Measurements from ENCODE around the gene ZC3H18.

The ZC3H18 gene

DNA sequence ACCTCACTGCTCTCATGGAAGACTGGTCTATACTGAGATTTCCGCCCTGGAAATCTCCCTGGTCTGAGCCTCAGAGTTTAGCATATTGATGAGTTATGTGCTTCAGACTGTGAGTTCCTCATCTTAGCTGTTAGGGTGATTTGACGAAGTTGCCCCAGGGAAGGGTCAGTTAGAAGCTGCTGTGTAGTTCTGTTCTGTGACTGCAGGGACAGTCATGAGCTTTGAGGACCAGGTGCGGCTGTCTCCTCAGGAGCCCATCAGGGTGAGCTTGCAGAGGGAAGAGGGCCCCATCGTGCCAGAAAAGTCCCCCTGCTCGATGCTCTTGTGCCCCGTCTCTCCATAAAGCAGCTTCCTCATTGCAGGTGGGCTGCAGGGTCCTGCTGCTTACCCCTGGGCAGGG, 39.9 kb downstream of the ZC3H18 start:
- Histone ChIP-seq H3K27ac (no peak overlapping the region), H3K27me3 (ENCODE audit: control insufficient read depth, insufficient read depth, low read length) (no peaks in the 10 kb centered on the region), H3K9me3 (ENCODE audit: control insufficient read depth, low read length) (no peaks in the 10 kb centered on the region), H3K4me1 (no peaks in the 10 kb centered on the region), H3K36me3 (ENCODE audit: control insufficient read depth, insufficient read depth, low read length) (no peaks in the 10 kb centered on the region), H3K79me2 (peaks cover 33% of the 10 kb centered on the region), H3K4me2 (ENCODE audit: low read length) (no peak overlapping the region), H3K4me3 (ENCODE audit: low read depth, low read length) (no peak overlapping the region), H3K9ac (no peak overlapping the region), H2AFZ (no peak overlapping the region)
- TF ChIP-seq, protein P1, sequence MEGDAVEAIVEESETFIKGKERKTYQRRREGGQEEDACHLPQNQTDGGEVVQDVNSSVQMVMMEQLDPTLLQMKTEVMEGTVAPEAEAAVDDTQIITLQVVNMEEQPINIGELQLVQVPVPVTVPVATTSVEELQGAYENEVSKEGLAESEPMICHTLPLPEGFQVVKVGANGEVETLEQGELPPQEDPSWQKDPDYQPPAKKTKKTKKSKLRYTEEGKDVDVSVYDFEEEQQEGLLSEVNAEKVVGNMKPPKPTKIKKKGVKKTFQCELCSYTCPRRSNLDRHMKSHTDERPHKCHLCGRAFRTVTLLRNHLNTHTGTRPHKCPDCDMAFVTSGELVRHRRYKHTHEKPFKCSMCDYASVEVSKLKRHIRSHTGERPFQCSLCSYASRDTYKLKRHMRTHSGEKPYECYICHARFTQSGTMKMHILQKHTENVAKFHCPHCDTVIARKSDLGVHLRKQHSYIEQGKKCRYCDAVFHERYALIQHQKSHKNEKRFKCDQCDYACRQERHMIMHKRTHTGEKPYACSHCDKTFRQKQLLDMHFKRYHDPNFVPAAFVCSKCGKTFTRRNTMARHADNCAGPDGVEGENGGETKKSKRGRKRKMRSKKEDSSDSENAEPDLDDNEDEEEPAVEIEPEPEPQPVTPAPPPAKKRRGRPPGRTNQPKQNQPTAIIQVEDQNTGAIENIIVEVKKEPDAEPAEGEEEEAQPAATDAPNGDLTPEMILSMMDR (IDR thresholded peaks at IDR 0.05): no peak

DNA sequence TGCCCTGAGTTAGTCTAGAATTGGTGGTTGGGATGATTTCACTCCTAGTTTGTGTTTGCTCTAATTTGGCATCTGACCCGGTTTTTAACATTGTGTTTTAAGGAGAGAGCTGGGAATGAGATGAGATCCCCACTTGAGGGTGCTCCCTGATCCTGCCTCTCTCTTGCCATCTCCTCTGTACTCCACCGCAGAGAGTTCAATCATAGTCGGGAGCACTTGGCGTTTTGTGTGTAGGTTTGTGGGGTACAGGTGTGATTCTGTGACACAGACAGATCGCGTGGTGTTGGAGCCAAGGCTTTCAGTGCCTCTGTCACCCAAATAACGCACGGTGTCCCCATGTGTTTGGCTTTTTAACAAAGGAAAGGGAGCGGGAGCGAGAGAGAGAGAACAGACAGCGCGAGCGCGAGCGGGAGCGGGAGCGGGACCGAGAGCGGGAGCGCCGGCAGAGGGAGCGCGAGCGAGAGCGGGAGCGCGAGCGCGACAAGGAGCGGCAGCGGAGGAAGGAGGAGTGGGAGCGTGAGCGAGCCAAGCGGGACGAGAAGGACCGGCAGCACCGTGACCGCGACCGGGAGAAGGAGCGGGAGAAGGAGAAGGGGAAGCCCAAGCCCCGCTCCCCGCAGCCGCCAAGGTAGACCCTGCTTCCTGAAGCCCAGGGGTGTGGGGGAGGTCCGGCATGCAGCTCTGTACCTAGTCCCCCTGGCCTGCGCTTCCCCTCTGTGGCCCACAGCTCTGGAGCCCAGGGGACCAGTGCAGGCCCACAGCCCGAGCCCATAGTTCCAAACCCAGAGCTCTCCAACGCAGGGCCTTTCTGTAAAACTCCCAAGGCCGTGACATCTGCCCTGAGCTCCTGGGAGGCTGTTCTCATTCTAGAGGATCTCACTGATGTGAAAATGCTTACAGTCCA, 41.0 kb downstream of the ZC3H18 start:
- Histone ChIP-seq H3K9me3 (ENCODE audit: control insufficient read depth, low read length) (no peaks in the 10 kb centered on the region), H3K4me3 (ENCODE audit: low read depth, low read length) (no peak overlapping the region), H3K4me1 (no peaks in the 10 kb centered on the region), H3K4me2 (ENCODE audit: low read length) (no peak overlapping the region), H2AFZ (no peak overlapping the region), H3K9ac (no peak overlapping the region), H3K36me3 (ENCODE audit: control insufficient read depth, insufficient read depth, low read length) (no peaks in the 10 kb centered on the region), H3K27ac (no peak overlapping the region), H3K79me2 (peaks cover 40% of the 10 kb centered on the region), H3K27me3 (ENCODE audit: control insufficient read depth, insufficient read depth, low read length) (no peaks in the 10 kb centered on the region)
- TF ChIP-seq, protein P1 (IDR thresholded peaks at IDR 0.05): no peak

DNA sequence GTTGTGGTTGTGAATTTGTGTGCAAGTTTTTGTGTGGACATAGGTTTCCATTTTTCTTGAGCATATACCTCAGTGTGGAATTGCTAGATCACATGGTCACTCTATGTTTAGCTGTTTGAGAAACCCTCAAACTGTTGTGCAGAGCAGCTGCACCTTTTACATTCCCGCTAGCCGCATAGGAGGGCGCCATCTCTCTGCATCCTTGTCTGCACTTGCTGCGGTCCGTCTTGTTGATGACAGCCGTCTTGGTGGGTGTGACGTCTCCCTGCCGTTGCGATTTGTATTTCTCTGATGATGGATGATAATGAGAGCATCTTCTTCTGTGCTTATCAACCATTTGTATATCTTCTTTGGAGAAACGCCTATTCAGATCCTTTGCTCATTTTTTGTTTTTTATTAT, 43.1 kb downstream of the ZC3H18 start:
- Histone ChIP-seq H3K79me2 (peaks cover 41% of the 10 kb centered on the region), H3K4me2 (ENCODE audit: low read length) (no peak overlapping the region), H3K9me3 (ENCODE audit: control insufficient read depth, low read length) (no peaks in the 10 kb centered on the region), H3K4me3 (ENCODE audit: low read depth, low read length) (no peak overlapping the region), H3K27ac (no peak overlapping the region), H3K9ac (no peak overlapping the region), H2AFZ (no peak overlapping the region), H3K4me1 (no peaks in the 10 kb centered on the region), H3K27me3 (ENCODE audit: control insufficient read depth, insufficient read depth, low read length) (no peaks in the 10 kb centered on the region), H3K36me3 (ENCODE audit: control insufficient read depth, insufficient read depth, low read length) (no peaks in the 10 kb centered on the region)
- TF ChIP-seq, protein P1 (IDR thresholded peaks at IDR 0.05): no peak

DNA sequence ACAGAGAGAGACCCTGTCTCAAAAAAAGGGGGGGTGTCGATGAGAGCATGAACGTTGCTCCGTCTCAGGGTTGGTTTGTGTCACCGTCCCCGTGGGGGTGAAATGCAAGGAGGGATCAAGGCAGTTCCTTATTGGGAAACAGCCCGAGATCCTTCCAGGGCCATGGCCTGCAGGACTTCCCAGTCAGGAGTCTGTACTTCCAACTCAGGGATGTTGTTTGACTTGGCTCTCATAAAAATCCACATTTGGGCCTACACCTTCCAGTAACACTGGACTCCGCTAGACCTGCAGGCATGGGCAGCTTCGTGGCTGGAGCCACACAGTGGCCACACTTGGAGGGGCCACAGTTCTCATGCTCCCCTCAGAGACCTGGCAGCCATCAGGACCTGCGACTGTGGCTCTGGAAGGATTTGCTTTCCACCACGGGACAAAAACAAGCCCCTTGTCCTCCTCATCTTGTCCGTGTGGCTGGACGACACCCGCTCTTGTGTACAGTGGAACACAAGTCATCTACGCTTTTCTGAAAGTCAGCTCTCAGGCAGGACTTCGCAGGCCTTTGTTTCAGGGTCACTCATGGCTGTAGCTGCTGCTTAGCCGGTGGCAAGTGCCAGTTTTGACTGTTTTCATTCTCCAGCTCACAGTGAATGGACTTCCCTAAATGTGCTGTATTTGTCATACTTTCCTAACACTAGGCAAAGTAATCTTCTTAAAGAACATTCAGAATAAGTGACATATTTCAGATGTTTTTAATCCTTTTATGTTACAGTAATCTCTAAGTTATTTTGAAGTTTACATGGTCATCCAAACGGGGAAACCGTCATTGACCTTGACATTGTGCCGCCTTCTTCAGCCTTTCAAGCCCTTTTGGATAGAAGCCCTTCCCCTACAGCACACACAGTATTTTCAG, 44.0 kb downstream of the ZC3H18 start:
- H2AFZ ChIP-seq: no peak overlapping the region
- H3K9me3 ChIP-seq (ENCODE audit: control insufficient read depth, low read length): no peaks in the 10 kb centered on the region
- no peak overlapping the region for H3K4me3 ChIP-seq (ENCODE audit: low read depth, low read length)
- no peak overlapping the region for H3K9ac ChIP-seq
- TF ChIP-seq, protein P1 (IDR thresholded peaks at IDR 0.05): no peak
- H3K36me3 ChIP-seq (ENCODE audit: control insufficient read depth, insufficient read depth, low read length): no peaks in the 10 kb centered on the region
- no peaks in the 10 kb centered on the region for H3K27me3 ChIP-seq (ENCODE audit: control insufficient read depth, insufficient read depth, low read length)
- no peak overlapping the region for H3K4me2 ChIP-seq (ENCODE audit: low read length)
- no peaks in the 10 kb centered on the region for H3K4me1 ChIP-seq
- H3K79me2 ChIP-seq: peaks cover 41% of the 10 kb centered on the region
- H3K27ac ChIP-seq: no peak overlapping the region
